Coronary artery (tissue), 2 donors: ENCODE results near the gene DTNBP1.

Experiments
- DNase-seq: peaks from one replicate; pipeline ENCODE4 v3.0.0-alpha.2; 2017; ENCODE audit warnings: low spot score
- H3K27ac ChIP-seq, 2 donors: fragments of 200-600 bp; sonication (generic); one replicate each; pipeline ENCODE4 v1.5.1; 2016 to 2019
- H3K4me3 ChIP-seq: fragments of 200-600 bp; sonication (generic); 2 replicates; pipeline ENCODE4 v1.5.1; 2016; ENCODE audit warnings: mild to moderate bottlenecking, moderate library complexity
- TF ChIP-seq, protein P1 (sequence below): fragments of 200-600 bp; sonication (generic); IDR thresholded peaks from one replicate; pipeline ENCODE4 v1.5.1; 2019; ENCODE audit warnings: antibody characterized with exemption

Gene DTNBP1

DNA sequence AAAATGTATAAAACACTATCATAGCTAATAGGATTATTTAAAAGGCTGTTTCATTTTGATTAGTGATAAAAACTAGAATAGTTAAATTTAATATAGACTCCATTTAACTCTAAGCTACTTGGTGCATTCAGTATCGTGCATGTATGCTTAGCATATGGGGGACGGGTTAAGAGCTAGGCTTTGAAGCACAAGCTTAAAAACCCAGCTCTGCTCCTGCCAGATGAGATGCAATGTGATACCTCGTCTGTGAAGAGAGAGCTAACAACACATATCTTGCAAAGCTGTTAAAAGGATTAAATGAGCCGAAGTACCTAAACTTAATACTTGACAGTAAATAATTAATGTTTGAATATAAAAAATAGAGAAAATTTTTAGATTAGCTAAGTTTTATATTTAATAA, 42.2 kb downstream of the DTNBP1 start:
- Histone ChIP-seq H3K4me3 (no peak overlapping the region), H3K27ac (no peak overlapping the region)
- no peak for DNase-seq
- TF ChIP-seq, protein P1, sequence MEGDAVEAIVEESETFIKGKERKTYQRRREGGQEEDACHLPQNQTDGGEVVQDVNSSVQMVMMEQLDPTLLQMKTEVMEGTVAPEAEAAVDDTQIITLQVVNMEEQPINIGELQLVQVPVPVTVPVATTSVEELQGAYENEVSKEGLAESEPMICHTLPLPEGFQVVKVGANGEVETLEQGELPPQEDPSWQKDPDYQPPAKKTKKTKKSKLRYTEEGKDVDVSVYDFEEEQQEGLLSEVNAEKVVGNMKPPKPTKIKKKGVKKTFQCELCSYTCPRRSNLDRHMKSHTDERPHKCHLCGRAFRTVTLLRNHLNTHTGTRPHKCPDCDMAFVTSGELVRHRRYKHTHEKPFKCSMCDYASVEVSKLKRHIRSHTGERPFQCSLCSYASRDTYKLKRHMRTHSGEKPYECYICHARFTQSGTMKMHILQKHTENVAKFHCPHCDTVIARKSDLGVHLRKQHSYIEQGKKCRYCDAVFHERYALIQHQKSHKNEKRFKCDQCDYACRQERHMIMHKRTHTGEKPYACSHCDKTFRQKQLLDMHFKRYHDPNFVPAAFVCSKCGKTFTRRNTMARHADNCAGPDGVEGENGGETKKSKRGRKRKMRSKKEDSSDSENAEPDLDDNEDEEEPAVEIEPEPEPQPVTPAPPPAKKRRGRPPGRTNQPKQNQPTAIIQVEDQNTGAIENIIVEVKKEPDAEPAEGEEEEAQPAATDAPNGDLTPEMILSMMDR, result no peak

GRCh38 chr6:15619330-15619729, 43.5 kb downstream of the DTNBP1 start:
- TF ChIP-seq, protein P1, result no peak
- H3K27ac ChIP-seq, result no peak overlapping the region
- H3K4me3 ChIP-seq, result no peak overlapping the region
- no peak for DNase-seq

DNA sequence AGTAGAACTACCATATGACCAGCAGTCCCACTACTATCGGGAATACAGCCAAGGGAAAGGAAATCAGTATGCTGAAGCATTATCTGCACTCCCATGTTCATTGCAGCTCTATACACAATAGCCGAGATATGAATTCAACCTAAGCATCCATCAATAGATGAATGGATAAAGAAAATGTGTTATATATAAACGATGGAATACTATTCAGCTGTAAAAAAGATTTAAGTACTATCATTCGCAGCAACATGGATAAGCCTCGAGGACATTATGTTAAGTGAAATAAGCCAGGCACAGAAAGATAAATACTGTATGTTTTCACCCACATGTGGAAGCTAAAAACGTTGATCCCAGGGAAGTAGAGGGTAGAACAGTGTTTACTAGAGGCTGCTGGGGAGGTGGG, 44.1 kb downstream of the DTNBP1 start:
- no peak overlapping the region for H3K4me3 ChIP-seq
- no peak for DNase-seq
- TF ChIP-seq, protein P1, result no peak

DNA sequence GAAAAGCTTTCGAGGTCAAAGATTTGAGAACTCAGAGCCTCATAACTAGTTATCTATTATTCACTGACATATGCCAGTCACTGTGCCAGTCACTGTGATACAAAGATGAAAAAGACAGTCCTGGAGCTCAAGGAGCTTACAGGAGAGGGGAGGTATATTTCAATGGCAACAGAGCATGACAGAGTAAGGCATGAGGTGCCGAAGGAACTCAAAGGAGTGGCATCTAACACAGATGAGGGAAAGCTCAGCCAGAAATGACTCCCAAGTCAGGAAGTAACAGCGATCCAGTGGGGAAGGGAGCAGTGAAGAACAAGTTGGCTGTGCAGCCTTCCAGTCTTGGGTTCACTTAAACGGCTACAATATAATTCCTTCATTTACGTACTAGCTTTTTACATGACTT, 46.6 kb downstream of the DTNBP1 start:
- no peak overlapping the region for H3K4me3 ChIP-seq
- TF ChIP-seq, protein P1, result no peak
- no peak for DNase-seq
- no peak overlapping the region for H3K27ac ChIP-seq

More for the DNA sequence above, 44.1 kb downstream of the DTNBP1 start:
- no peak overlapping the region for H3K27ac ChIP-seq

DNA sequence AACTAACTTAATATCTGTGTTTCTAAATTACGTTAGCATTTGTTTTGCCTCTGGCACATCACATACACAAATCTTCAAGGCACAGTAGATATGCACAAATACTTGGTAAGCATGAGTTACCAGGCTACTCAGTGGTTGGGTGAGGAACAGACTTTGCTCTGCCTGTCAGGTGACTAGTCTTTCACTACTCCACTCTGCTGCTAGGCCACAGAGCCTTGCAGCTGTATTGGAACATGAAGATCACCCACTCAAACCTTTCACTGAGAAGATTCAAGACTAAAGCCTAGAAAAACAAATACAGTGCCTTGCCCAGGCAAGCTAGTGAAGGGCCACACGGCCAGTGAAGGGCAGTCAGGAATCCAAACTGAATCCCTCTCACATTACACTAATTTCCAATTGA, 47.0 kb downstream of the DTNBP1 start:
- no peak overlapping the region for H3K4me3 ChIP-seq
- TF ChIP-seq, protein P1, result no peak
- DNase-seq, result no peak
- H3K27ac ChIP-seq, result no peak overlapping the region

GRCh38 chr6:15614277-15614676, 48.6 kb downstream of the DTNBP1 start:
- H3K27ac ChIP-seq, result no peak overlapping the region
- no peak for DNase-seq
- no peak overlapping the region for H3K4me3 ChIP-seq
- TF ChIP-seq, protein P1, result no peak

DNA sequence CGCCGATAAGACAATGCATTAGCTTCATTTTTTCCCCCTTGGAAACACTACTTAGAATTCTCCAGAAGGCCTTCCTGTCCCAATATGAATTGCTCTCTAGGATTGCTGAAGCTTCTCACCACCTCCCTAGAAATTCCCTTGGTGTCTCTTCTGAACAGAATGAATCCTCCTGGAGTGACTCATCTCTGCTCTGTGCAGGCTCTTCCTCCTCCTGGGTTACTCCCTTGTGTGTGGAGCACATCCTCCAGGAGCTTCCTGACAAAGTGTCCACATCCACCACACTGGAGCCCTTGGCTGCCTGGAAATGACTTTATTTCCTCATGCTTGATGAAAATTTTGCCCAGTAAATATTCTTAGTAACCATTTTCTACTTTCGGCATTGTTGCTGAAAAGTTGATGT, 54.4 kb downstream of the DTNBP1 start:
- H3K4me3 ChIP-seq, result no peak overlapping the region
- H3K27ac ChIP-seq, result no peak overlapping the region
- TF ChIP-seq, protein P1, result no peak
- no peak for DNase-seq
